GM12873 (cell line): ENCODE data around the gene DOLPP1.

Source experiments
- TF ChIP-seq, protein P1 (sequence below): IDR thresholded peaks from 2 replicates; pipeline ENCODE4 v1.5.1; 2012; ENCODE audit warnings: low read depth, mild to moderate bottlenecking, moderate library complexity, low read length, control low read depth; ENCODE audit not compliant: insufficient read depth; ENCODE audit errors: missing control alignments

Gene DOLPP1

GRCh38 chr9:129124506-129125069 lies 43.7 kb downstream of the DOLPP1 start:
- TF ChIP-seq, protein P1, sequence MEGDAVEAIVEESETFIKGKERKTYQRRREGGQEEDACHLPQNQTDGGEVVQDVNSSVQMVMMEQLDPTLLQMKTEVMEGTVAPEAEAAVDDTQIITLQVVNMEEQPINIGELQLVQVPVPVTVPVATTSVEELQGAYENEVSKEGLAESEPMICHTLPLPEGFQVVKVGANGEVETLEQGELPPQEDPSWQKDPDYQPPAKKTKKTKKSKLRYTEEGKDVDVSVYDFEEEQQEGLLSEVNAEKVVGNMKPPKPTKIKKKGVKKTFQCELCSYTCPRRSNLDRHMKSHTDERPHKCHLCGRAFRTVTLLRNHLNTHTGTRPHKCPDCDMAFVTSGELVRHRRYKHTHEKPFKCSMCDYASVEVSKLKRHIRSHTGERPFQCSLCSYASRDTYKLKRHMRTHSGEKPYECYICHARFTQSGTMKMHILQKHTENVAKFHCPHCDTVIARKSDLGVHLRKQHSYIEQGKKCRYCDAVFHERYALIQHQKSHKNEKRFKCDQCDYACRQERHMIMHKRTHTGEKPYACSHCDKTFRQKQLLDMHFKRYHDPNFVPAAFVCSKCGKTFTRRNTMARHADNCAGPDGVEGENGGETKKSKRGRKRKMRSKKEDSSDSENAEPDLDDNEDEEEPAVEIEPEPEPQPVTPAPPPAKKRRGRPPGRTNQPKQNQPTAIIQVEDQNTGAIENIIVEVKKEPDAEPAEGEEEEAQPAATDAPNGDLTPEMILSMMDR, result no peak

GRCh38 chr9:129125478-129125877 lies 44.6 kb downstream of the DOLPP1 start:
- TF ChIP-seq, protein P1, result no peak

DNA sequence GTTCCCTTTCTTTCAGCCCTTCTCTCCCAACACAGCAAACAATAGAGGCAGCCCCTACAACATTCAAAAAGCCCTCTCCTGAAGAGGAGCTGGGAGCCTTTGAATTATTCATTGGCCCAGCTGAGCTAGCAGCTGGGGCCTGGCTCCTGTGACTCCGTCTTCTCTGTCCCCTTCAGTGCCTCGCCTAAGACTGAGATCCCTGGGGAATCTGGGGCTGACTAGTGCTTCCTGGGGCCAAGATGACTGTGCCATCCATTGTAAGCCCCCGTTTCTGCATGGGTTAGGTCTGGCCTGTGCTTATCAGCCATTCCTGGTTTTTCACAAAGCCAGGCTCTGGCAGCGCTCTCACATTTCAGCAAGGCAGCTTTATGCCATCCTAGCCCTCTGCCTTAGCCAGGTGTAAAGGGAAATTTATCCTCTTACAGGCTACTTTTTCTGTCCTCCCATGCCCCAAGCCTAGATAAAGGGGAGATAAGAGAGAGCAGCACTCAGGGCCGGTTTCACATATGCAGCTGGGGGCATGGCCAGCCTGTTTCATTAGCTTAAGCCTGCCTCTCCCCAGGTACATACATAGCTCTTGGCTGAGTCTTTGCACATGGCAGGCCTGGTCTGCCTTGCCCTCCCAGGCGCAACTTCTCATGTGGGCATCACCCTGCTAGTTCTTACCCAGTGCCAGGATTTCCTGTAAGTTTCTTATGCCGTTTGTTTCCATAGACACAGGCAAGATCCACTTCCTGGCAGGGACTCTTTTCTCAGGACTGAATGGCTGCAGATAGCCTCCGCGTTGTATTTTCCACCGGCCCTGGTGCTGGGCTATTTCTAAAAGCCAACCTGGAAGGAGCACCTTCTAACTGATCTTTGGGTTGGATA lies 46.1 kb downstream of the DOLPP1 start:
- TF ChIP-seq, protein P1, result no peak

DNA sequence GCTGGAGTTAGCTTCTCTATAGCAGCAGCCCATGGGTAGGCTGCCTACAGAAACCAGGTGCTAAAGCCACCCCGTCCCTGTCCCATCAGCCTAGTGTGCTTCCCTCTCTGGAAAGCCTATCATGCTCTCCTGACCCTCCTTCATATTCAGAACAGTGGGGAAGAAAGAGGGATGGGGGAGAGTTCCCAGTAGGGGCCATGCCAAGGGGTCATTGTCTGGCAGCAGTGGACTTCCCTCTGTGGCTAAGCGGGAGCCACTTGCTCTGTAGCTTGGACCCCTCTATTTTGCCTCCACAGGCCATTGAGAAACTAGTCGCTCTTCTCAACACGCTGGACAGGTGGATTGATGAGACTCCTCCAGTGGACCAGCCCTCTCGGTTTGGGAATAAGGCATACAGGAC lies 47.8 kb downstream of the DOLPP1 start:
- TF ChIP-seq, protein P1, result no peak

- TF ChIP-seq, protein P1, result no peak
Measured at GRCh38 chr9:129130791-129131190, 49.9 kb downstream of the DOLPP1 start.

- TF ChIP-seq, protein P1, result peak; percentile 100
Measured at GRCh38 chr9:129131300-129132145, 50.6 kb downstream of the DOLPP1 start.

- TF ChIP-seq, protein P1, result no peak
Measured at GRCh38 chr9:129133082-129133481, 52.2 kb downstream of the DOLPP1 start.
